Measurements from ENCODE around the gene NT5DC3. TPM values are rescaled to one million over a fixed set of nuclear protein-coding genes. Genes with fewer than 3 reads are reported as not detected.

Gene NT5DC3
- total and polyA plus RNA-seq, 9 of the 15 experiments (the other 6 are each of a cell fraction or from before 2014, with no cell fraction given): 6.3 to 33.5 (median 24.5) TPM

DNA sequence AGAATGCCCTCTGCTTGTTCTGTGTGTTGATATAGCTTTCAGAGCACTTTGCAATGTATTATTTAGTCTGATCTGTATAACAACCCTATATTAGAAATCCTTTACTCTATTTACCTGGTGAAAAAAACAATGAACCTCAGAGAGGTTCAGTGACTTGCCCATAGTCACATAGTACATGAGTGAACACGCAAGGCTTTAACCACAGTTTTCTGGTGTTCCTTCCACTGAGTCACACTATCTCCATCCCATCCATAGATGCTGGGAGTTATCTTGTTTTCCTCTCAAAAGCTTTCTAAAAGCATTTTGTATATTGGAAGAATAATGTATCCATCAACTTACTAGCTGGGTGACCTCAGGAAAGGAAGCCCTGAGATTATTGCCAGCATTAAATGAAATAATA lies 104.5 kb downstream of the NT5DC3 start:
- Histone ChIP-seq H3K9me1 (ENCODE audit: control insufficient read depth, insufficient read depth, low read length) (no peaks in the 10 kb centered on the region), H3K9ac (ENCODE audit: insufficient read depth in 1 of 2, low read depth in 2 of 2, low read length in 2 of 2) (no peak overlapping the region), H3K79me2 (ENCODE audit: control insufficient read depth, insufficient read depth, low read length) (no peaks in the 10 kb centered on the region), H3K27me3 (ENCODE audit: control insufficient read depth in 2 of 2, insufficient read depth in 2 of 2, low read length in 2 of 2) (peaks cover 5 to 18% of the 10 kb centered on the region in 2 experiments; a peak in 3 of 5 replicates), H2AFZ (ENCODE audit: low read depth, low read length) (no peak overlapping the region), H3K9me3 (replicated peaks; ENCODE audit: control insufficient read depth, insufficient read depth, low read depth, low read length) (no peaks in the 10 kb centered on the region), H4K20me1 (replicated peaks; ENCODE audit: control insufficient read depth, insufficient read depth, low read length) (no peaks in the 10 kb centered on the region), H3K4me1 (replicated peaks in 1 of 2; ENCODE audit: control insufficient read depth in 2 of 2, insufficient read depth in 2 of 2, low read length in 2 of 2) (no peaks in the 10 kb centered on the region), H3K36me3 (ENCODE audit: control insufficient read depth, insufficient read depth, low read length) (no peaks in the 10 kb centered on the region), H3K27ac (ENCODE audit: extremely low read depth, low read depth, low read length) (no peak overlapping the region), H3K4me2 (ENCODE audit: insufficient read depth, low read length) (no peak overlapping the region), H3K4me3 (no peak overlapping the region)
- WGBS (ENCODE audit: insufficient coverage, low coverage, missing lambda C conversion rate): 0% methylated on average over 1 of the region's 1 CpG
- TF ChIP-seq ZBTB8A (IDR thresholded peaks at IDR 0.05; ENCODE audit: partially characterized antibody) (no peak), SMARCA5 (IDR thresholded peaks at IDR 0.05) (no peak), RBM15 (IDR thresholded peaks at IDR 0.05; ENCODE audit: insufficient read depth, low read length) (no peak), CC2D1A (IDR thresholded peaks at IDR 0.05) (no peak), CBX8 (IDR thresholded peaks at IDR 0.05; ENCODE audit: borderline replicate concordance, extremely low read depth, low read depth, low read length, poor library complexity, severe bottlenecking) (no peak), TEAD2 (tag; IDR thresholded peaks at IDR 0.05) (no peak), PYGO2 (tag; IDR thresholded peaks at IDR 0.05) (no peak), ZNF24 (IDR thresholded peaks at IDR 0.05) (no peak)
- TF ChIP-seq, protein P1, sequence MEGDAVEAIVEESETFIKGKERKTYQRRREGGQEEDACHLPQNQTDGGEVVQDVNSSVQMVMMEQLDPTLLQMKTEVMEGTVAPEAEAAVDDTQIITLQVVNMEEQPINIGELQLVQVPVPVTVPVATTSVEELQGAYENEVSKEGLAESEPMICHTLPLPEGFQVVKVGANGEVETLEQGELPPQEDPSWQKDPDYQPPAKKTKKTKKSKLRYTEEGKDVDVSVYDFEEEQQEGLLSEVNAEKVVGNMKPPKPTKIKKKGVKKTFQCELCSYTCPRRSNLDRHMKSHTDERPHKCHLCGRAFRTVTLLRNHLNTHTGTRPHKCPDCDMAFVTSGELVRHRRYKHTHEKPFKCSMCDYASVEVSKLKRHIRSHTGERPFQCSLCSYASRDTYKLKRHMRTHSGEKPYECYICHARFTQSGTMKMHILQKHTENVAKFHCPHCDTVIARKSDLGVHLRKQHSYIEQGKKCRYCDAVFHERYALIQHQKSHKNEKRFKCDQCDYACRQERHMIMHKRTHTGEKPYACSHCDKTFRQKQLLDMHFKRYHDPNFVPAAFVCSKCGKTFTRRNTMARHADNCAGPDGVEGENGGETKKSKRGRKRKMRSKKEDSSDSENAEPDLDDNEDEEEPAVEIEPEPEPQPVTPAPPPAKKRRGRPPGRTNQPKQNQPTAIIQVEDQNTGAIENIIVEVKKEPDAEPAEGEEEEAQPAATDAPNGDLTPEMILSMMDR (IDR thresholded peaks at IDR 0.05 in 2 of 3, conservative IDR thresholded peaks at IDR 0.05 in 1 of 3; ENCODE audit: insufficient read depth in 2 of 3, low read depth in 1 of 3, low read length in 3 of 3): no peak
- TF ChIP-seq, protein P2, sequence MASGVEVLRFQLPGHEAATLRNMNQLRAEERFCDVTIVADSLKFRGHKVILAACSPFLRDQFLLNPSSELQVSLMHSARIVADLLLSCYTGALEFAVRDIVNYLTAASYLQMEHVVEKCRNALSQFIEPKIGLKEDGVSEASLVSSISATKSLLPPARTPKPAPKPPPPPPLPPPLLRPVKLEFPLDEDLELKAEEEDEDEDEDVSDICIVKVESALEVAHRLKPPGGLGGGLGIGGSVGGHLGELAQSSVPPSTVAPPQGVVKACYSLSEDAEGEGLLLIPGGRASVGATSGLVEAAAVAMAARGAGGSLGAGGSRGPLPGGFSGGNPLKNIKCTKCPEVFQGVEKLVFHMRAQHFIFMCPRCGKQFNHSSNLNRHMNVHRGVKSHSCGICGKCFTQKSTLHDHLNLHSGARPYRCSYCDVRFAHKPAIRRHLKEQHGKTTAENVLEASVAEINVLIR (CRISPR knock-in tag; IDR thresholded peaks at IDR 0.05): no peak
- TF ChIP-seq, protein P3, sequence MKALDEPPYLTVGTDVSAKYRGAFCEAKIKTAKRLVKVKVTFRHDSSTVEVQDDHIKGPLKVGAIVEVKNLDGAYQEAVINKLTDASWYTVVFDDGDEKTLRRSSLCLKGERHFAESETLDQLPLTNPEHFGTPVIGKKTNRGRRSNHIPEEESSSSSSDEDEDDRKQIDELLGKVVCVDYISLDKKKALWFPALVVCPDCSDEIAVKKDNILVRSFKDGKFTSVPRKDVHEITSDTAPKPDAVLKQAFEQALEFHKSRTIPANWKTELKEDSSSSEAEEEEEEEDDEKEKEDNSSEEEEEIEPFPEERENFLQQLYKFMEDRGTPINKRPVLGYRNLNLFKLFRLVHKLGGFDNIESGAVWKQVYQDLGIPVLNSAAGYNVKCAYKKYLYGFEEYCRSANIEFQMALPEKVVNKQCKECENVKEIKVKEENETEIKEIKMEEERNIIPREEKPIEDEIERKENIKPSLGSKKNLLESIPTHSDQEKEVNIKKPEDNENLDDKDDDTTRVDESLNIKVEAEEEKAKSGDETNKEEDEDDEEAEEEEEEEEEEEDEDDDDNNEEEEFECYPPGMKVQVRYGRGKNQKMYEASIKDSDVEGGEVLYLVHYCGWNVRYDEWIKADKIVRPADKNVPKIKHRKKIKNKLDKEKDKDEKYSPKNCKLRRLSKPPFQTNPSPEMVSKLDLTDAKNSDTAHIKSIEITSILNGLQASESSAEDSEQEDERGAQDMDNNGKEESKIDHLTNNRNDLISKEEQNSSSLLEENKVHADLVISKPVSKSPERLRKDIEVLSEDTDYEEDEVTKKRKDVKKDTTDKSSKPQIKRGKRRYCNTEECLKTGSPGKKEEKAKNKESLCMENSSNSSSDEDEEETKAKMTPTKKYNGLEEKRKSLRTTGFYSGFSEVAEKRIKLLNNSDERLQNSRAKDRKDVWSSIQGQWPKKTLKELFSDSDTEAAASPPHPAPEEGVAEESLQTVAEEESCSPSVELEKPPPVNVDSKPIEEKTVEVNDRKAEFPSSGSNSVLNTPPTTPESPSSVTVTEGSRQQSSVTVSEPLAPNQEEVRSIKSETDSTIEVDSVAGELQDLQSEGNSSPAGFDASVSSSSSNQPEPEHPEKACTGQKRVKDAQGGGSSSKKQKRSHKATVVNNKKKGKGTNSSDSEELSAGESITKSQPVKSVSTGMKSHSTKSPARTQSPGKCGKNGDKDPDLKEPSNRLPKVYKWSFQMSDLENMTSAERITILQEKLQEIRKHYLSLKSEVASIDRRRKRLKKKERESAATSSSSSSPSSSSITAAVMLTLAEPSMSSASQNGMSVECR (CRISPR knock-in tag; IDR thresholded peaks at IDR 0.05): no peak
- TF ChIP-seq, protein P4, sequence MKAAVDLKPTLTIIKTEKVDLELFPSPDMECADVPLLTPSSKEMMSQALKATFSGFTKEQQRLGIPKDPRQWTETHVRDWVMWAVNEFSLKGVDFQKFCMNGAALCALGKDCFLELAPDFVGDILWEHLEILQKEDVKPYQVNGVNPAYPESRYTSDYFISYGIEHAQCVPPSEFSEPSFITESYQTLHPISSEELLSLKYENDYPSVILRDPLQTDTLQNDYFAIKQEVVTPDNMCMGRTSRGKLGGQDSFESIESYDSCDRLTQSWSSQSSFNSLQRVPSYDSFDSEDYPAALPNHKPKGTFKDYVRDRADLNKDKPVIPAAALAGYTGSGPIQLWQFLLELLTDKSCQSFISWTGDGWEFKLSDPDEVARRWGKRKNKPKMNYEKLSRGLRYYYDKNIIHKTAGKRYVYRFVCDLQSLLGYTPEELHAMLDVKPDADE (conservative IDR thresholded peaks at IDR 0.05; ENCODE audit: control insufficient read depth, low read depth, low read length): no peak
- ATAC-seq (no peak), DNase-seq (ENCODE audit: extremely low read depth in 1 of 4, low spot score in 3 of 4) (no peak), FAIRE-seq (no peak)
- no TSS peak for BruUV-seq (replicated peaks)
- ChIA-PET CTCF (ENCODE audit: low intra/inter-chr PET ratio) (no interaction called here), POLR2A (interaction anchor here (2.4 kb wide), 1 partner anchor 10 kb away, joined by 6 read pairs; no protein-coding TSS in a partner anchor)
- in situ Hi-C loops (cut with MboI): no loop called here
- intact Hi-C loops (cut with micrococcal nuclease): no loop called here
